ENCODE results near the gene ADAM15. TPM values are rescaled to one million over a fixed set of nuclear protein-coding genes. Genes with fewer than 3 reads are reported as not detected.

ADAM15 gene
- polyA plus RNA-seq, 10 donors = 50.0 to 81.4 (median 59.9) TPM

DNA sequence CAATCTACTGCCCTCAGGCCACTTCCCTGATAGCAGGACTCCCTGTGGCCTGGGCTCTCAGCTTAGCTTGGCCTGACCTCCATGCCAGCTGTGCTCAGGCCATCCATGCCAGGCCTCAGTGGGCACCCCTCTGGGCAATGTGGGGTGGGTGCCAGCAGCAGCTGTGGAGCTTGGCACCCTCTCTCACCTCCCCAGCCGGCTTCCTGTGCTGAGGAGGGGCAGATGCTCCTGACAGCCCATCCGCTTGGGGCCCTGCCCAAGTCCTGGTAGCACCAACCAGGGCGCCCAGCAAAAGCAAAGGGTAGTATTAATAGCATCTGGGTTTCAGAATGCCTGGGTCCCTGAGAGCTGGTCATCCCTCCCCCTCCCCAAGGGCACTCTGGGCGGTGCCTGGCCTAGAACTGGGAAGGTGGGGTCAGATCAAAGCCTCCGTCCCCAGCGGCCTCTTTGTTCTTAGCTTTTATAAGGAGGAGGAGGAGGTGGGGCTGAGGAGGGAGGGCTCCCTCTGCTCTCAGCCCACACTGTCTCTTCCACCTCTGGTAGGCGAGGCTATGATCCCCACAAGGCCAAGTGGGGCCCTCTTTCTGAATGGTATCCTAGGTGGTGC lies 18.5 kb downstream of the ADAM15 start:
- no peak for DNase-seq

- DNase-seq = no peak
These were observed 19.1 kb downstream of the ADAM15 start for GRCh38 chr1:155070158-155070621.

DNA sequence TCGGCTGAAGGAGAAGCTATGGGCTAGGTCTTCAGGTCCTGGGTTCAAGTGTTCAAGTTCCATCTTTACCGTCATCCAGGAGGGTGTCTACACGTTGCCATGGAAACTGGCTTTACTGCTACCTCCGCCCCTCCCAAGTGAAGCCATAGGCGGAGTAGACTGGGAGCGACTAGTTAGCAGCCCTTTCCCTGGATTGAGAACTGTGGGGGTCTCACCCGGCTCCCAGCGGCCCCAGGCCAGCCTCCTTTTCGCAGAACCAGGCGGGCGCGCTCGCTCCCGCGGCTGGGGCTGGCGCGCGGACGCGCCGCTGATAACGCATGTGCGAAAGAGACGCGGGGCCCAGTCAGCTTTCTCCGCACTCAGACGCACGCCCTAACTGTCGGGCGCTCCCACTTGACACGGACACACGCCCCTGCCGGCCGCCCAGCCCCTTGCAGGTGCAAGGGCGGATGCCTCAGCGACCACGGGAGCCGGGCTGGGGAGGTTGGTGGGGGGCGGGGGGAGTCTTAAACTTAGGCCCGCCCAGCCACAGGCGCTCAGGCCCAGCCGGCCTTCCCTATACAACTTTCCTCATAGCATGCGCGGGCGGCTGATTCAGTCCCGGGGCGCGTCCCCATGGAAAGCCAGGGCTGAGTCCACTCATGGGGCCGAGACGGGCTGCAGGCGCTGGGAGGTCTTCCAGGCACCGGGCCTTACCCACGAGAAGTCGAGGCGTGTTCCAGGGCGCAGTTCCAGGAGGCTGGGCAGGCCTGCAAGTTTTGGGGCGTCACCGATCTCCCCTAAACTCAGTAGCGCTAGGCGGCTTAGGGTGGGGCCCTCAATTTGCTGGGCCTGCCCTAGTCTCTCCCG lies 19.8 kb downstream of the ADAM15 start:
- peak; percentile 57 to 91 (median 79) for DNase-seq

- no peak for DNase-seq
These were observed 20.6 kb downstream of the ADAM15 start for GRCh38 chr1:155071701-155072100.

DNA sequence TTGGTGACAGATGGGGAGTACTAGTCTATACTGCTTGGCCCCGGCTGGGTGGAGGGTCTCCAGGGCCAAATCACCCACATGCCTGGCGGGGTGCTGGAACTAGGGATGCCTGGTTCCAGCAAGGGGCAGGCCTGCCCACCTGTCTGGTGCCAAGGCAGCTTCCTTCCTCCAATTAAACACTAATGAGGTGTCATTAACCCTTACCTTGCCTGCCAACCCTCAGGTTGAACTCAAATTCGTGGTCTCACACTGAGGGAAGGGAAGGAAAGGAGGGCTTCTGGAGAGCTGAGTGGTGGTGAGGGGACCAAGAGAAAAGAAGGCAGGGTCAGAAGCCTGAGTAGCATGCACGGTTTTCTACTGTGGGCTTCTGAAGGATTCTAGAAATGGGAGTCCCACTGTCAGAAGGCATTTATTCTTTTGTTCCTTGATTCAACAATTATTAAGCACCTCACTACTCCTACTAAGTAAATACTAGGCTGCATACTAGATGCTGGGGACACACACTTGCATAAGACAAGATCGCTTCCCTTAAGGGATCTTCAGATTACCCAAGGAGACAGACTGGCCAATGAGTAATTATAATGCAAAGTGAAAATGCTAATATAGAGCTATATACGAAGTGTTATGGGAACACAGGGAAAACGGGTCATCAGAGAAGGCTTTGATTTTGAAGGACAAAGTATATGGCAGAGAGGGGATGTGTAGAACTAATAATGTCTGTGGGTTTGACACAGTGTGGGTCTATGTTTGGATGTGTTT lies 21.6 kb downstream of the ADAM15 start:
- no peak for DNase-seq

DNA sequence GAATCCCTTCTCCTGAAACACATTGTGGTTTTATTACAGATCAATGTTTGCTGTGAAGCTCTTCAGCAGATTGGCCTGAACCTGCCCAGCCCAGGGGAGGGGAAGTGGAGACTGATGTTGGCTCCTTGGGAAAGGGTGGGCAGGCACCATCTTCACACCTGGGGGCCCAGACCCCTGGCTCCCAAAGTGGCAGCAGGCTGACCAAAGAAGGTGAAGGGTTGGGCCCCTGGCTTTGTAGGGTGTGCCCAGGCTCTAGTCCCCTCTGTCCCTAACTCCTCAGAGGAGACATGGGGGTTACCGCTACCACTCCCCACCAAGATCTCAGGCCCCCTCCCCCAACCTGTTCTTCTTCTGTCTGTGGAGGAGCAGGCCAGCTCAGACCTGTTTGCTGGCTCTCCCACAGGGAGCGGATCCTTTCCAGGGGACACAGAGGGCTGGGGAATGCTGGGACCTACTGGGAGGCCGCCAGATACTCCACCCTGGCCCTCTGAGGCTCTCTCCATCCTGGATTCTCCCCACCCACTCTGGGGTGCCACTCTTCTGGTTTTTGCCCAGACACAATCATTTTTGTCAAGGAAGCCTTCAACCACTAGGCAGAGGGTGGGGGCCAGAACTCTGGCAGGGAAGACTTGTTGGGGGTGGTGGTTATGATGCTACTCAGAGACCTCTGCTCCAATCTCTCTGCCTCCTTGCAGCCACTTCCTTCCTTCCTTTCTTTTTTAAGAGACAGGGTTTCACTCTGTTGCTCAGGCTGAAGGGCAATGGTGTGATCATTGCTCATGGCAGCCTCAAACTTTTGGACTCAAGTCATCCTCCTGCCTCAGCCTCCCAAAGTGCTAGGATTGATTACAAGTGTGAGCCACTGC lies 22.5 kb downstream of the ADAM15 start:
- no peak for DNase-seq

- no peak for DNase-seq
These were observed 24.4 kb downstream of the ADAM15 start for GRCh38 chr1:155075535-155075934.

DNA sequence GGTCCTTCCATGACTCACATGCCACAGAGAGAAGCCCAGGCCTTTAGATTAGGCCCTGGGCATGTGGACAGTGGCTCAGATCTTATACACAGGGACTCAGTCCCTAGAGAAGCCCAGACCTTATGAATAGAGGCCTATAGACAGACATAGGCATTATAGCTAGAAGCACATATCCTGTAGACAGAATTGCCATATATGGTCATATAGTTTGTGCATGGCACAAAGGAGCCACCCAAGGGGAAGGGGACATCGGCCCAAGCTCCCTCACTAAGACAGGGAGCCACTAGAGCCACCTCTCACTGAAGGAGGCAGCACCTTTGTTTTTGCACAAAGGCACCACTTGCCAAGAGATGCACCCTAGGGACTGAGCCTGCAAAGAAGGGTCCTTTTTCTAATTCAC lies 25.3 kb downstream of the ADAM15 start:
- DNase-seq = no peak

DNA sequence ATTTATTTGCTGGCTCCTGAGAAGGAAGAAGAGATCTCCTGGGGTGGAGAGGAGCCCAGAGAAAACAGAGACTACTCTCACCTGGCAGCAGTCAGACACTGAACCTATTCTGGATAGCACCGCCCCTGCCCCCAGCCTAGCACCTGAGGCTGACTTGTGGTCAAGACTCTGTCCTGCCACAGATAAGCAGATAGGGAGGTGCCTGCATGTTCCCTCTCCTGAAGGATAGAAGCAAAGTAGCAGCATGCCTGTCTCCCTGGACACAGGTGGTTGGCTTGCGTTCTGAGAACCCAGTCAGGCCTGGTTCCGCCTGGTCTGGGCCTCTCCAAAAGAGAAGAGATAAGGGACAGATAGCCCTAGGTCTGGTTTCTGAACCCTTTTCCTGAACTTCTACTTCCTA lies 26.2 kb downstream of the ADAM15 start:
- DNase-seq = no peak

DNA sequence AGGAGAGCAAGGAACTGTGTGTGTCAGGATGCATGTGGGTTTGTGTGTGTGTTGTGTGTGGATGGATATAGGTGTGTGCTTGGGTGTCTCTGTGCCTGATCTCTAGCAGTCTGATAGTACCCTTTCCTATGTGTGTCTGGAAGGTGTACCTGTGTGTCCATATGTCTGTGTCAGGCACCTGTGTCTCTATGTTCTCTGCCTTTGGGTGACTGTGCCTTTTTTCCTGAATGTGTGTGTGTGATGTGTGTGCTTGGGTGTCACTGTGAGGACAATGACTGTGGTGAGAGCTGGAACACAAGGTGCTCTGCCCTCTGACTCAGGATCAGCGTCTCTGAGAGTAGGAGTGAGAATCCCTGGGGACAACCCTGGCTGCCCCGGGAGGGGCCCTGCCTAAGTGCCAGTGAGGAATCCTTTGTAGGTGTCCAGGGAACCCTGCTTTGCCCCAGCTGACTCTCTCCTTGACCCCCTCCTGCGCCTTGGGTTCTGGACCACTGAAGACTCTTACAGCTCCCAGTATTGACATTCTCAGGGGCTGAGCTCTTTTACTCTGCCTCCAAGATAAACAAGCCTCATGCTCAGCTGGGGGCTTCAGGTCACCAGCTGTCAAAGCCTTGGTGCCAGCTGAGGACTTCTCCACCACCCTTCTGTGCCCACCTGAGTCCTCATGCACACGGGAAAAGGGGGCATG lies 26.8 kb downstream of the ADAM15 start:
- DNase-seq = no peak

- peak in 2 of 3 donors; percentile 69 to 79 for DNase-seq
These were observed 27.5 kb downstream of the ADAM15 start, which contains the start of gene EFNA3 for GRCh38 chr1:155078469-155079209. Gene EFNA3 (plus strand): TSS chr1:155078837. CDS start chr1:155078942, 105 bp downstream.

GRCh38 chr1:155079210-155079486 lies 28.0 kb downstream of the ADAM15 start:
- DNase-seq = no peak

DNA sequence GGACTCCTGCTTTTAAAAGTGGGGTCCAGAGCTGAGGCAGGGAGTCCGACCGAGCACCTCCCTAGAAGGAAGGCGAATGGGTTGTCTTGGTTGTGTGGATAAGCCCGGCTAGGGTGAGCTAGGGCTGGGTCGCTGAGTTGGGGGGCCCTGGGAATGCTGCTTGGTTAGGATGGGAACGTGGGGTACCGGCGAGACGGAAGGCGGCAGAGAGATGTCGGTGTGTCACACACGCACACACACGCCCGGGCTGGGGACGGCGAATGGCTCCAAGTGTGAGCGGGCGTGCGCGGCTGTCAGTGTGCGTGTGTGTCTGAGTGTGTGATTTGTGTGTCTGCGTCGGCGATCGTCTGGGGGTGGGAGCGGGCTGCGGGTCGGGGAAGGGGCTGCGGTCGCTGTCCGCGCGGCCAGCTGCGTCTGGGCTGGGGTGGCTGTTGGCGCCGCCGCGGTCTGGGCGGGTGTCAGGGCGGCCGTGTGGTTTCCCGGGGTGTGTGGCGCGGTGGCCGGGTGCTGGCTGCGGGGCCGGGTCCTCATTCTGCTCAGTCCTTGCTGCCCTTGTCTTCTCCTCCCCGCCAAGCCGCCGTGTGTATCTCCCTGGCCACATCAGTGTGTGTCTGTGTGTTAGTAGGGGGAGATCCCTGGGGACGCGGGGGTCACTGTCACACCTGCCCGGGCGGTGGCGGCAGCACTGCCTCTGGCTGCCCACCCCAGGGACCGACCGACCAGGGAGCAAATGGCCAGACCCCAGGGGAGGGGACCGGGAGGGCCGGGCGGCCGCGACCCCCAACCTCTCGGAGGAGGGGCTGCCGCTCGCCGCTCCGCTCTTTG lies 28.6 kb downstream of the ADAM15 start:
- DNase-seq = no peak

DNA sequence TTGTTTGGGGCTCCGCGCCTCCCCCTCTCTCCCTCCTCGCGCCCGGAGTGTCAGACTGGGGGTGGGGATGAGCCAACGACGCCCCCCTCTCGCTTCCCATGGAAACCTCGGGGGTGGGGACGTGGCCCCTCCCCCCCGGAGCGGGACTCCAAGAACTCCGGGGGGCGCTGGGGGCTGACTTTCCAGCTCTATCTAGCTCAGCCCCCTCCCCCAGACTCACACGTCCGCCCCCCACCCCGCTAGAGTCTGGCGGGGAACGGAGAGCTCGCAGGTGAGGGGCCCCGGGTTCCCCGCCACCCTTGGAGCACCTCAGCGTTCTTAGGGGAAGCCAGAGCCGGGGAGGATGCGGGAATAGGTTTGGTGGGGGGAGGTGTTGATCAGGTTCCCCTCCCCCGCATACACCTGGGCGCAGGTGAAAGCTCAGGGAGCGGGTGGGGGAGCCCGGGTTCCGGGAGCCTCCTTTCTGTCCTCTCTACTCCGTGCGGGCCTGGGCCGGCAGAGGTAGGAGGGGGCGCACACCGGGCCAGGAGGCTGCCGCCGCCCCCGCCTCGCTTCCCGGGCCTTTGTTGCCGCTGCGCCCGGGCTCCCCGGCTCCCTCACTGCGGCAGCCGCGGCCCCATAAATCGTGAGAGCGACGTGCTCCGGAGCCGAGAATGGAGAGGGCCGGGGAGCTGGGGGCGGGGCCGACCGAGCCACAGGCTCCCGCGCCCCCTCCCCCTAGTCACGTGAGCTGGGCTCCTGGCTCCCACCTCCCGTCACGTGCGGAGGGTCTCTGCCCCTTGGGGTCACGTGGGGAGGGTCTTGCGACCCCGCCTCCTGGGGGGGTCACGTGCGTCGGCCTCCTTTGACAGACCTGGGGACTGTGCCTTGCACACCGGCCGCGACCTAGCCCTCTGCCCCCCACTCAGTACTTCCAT lies 29.5 kb downstream of the ADAM15 start:
- DNase-seq = peak in 1 of 3 donors; percentile 49

DNA sequence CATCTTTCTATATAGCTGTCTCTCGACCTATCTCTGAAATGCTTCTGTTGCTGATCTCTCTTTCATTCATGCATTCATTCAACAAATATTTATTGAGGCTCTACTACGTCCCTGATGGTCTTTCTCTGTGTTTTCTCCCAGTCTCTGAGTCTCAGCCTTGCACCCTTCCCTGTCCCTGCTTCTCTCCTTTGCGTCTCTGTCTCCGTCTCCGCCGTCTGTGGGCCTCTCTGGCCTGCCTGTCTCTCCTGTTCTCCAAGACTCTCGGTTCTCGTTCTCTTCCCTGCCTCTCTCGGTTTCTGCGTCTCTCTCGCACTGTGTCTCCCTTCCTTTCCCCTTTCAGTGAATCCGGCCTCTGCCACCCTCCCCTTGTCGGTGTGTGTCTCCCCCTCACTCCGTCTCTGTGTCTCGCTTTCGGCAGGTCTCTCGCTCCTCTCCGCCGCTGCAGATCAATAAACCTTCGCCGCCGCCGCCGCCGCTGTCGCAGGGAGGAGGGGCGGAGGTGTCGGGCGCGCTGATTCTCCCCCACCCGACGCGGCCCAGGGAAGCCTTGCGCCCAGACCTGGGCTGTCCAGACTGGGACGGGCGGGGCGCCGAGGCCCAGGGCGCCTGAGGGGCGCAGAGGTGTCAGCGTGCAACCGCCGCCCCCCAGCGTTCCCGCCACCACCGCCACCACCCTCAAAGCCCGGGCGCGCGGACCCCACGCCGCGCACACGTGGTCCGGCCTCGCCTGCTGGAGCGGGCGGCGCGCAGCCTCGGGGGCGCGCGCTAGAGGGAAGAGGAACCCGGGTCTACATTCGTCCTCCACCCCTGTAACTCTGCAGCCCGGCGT lies 30.6 kb downstream of the ADAM15 start:
- peak in 1 of 3 donors; percentile 57 for DNase-seq

DNA sequence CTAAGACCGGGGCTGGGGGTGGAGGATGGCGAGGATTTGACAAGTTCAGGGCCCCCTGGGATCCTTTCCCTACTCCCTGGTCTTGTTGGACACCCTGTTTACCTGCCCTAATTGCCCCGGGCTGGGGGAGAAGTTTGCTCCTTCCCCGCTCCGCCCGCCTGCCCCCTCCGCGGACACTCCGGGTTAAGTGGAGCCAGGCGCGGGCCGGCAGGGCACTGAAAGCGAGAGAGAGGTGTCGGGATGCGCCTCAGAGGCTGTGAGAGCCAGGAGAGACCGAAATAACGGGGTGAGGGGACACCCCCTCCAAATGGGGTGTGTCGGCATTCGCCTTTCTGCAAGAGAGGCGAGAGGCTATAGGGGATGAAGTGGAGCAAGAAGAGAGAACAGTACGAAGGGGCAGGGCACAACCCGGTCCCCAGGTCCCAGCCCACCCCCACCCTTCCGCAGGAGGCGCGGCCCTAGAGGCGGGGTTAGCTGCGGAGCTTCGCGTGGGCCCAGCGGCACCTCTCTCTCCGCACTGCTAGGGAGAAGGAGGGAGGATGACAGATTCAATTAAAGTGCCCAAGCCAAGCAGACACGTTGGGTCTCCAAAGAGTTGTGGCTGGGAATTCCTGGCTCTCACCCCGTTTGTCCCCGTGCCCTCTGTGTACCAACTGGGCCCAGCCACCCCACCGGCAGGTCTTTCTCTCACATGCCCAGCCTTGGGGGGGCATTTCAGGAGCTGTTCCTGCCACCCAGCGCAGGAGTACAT lies 31.4 kb downstream of the ADAM15 start:
- no peak for DNase-seq
